ENCODE measurements around the gene MGAM2.

MGAM2 gene

GRCh38 chr7:142114207-142114606 lies 2.7 kb downstream of the MGAM2 start:
- Histone ChIP-seq H2AFZ (ENCODE audit: low read length) (no peak overlapping the region), H3K9ac (ENCODE audit: low read depth, low read length, poor library complexity) (no peak overlapping the region), H3K9me3 (replicated peaks in 1 of 2; ENCODE audit: control insufficient read depth in 2 of 2, insufficient read depth in 1 of 2, low read depth in 1 of 2, low read length in 2 of 2) (no peaks in the 10 kb centered on the region), H2BK120ac (ENCODE audit: low read depth, low read length) (no peak overlapping the region), H3K4me1 (ENCODE audit: control insufficient read depth in 2 of 2, insufficient read depth in 1 of 2, low read depth in 1 of 2, low read length in 2 of 2) (no peaks in the 10 kb centered on the region), H3K4me3 (ENCODE audit: low read length in 2 of 2) (no peak overlapping the region), H2BK15ac (ENCODE audit: low read length) (no peak overlapping the region), H3K23ac (ENCODE audit: low read depth, low read length, poor library complexity) (no peak overlapping the region), H2BK12ac (ENCODE audit: low read length) (no peak overlapping the region), H3K4me2 (ENCODE audit: insufficient read depth, low read length, poor library complexity, severe bottlenecking) (no peak overlapping the region), H2BK5ac (ENCODE audit: low read length) (no peak overlapping the region), H3K27ac (replicated peaks; ENCODE audit: low read length) (no peak overlapping the region), H2AK5ac (ENCODE audit: low read depth, low read length) (no peak overlapping the region), H3K79me1 (ENCODE audit: low read depth, low read length) (no peaks in the 10 kb centered on the region), H3K14ac (ENCODE audit: low read length) (no peak overlapping the region), H3K18ac (ENCODE audit: low read length) (no peak overlapping the region), H3K36me3 (replicated peaks in 1 of 2; ENCODE audit: control insufficient read depth in 2 of 2, insufficient read depth in 2 of 2, low read length in 2 of 2) (no peaks in the 10 kb centered on the region), H4K91ac (ENCODE audit: low read depth, low read length, poor library complexity) (no peak overlapping the region), H3K27me3 (ENCODE audit: control insufficient read depth in 3 of 3, insufficient read depth in 3 of 3, low read depth in 1 of 3, low read length in 3 of 3) (no peaks in the 10 kb centered on the region), H4K8ac (ENCODE audit: low read depth, low read length) (no peak overlapping the region), H3K4ac (ENCODE audit: low read length) (no peak overlapping the region)
- no CpG with 5 or more reads among the region's 3 CpGs for WGBS, 2 donors (ENCODE audit: extremely low coverage in 2 of 2, insufficient read length in 2 of 2, insufficient replicate concordance in 1 of 2)
- DNase-seq (ENCODE audit: low spot score): no peak

DNA sequence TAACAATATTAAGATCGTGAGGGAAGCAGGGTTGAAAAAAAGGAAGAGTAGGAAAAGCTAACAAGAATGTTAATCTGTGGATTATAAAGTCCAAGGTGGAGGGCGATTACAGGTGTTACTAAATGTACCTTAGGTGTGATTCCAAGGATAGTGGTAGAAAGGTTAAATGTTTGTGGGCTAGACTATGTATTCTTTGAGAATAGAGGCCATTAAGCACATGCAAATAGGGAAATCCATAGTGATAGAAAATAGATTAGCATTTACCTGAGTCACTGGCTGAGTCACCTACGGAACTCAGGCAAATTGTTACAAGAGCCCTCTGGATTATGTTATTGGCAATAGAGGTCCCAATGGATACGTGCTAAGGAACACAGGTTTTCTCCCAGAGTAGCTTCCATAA lies 9.0 kb downstream of the MGAM2 start:
- no peak overlapping the region for H3K4me3 ChIP-seq (ENCODE audit: low read length in 2 of 2)
- no peak overlapping the region for H3K14ac ChIP-seq (ENCODE audit: low read length)
- H4K91ac ChIP-seq (ENCODE audit: low read depth, low read length, poor library complexity): no peak overlapping the region
- no peak overlapping the region for H3K18ac ChIP-seq (ENCODE audit: low read length)
- H3K9me3 ChIP-seq (replicated peaks in 1 of 2; ENCODE audit: control insufficient read depth in 2 of 2, insufficient read depth in 1 of 2, low read depth in 1 of 2, low read length in 2 of 2): no peaks in the 10 kb centered on the region
- DNase-seq (ENCODE audit: low spot score): no peak
- no peak overlapping the region for H2AK5ac ChIP-seq (ENCODE audit: low read depth, low read length)
- H3K36me3 ChIP-seq (replicated peaks in 1 of 2; ENCODE audit: control insufficient read depth in 2 of 2, insufficient read depth in 2 of 2, low read length in 2 of 2): no peaks in the 10 kb centered on the region
- H3K4me1 ChIP-seq (ENCODE audit: control insufficient read depth in 2 of 2, insufficient read depth in 1 of 2, low read depth in 1 of 2, low read length in 2 of 2): no peaks in the 10 kb centered on the region
- WGBS, 2 donors (ENCODE audit: extremely low coverage in 2 of 2, insufficient read length in 2 of 2, insufficient replicate concordance in 1 of 2): no CpG with 5 or more reads among the region's 4 CpGs
- no peak overlapping the region for H2BK5ac ChIP-seq (ENCODE audit: low read length)
- no peak overlapping the region for H2BK12ac ChIP-seq (ENCODE audit: low read length)
- H3K27ac ChIP-seq (replicated peaks; ENCODE audit: low read length): no peak overlapping the region
- no peak overlapping the region for H4K8ac ChIP-seq (ENCODE audit: low read depth, low read length)
- H3K4ac ChIP-seq (ENCODE audit: low read length): no peak overlapping the region
- no peaks in the 10 kb centered on the region for H3K79me1 ChIP-seq (ENCODE audit: low read depth, low read length)
- no peak overlapping the region for H3K9ac ChIP-seq (ENCODE audit: low read depth, low read length, poor library complexity)
- no peaks in the 10 kb centered on the region for H3K27me3 ChIP-seq (ENCODE audit: control insufficient read depth in 3 of 3, insufficient read depth in 3 of 3, low read depth in 1 of 3, low read length in 3 of 3)
- H2BK120ac ChIP-seq (ENCODE audit: low read depth, low read length): no peak overlapping the region
- no peak overlapping the region for H3K23ac ChIP-seq (ENCODE audit: low read depth, low read length, poor library complexity)
- no peak overlapping the region for H2AFZ ChIP-seq (ENCODE audit: low read length)
- H2BK15ac ChIP-seq (ENCODE audit: low read length): no peak overlapping the region
- no peak overlapping the region for H3K4me2 ChIP-seq (ENCODE audit: insufficient read depth, low read length, poor library complexity, severe bottlenecking)

- no peak overlapping the region for H3K9ac ChIP-seq (ENCODE audit: low read depth, low read length, poor library complexity)
- H2BK15ac ChIP-seq (ENCODE audit: low read length): no peak overlapping the region
- no peak overlapping the region for H2AK5ac ChIP-seq (ENCODE audit: low read depth, low read length)
- WGBS, 2 donors (ENCODE audit: extremely low coverage in 2 of 2, insufficient read length in 2 of 2, insufficient replicate concordance in 1 of 2): no CpG with 5 or more reads among the region's 3 CpGs
- no peak overlapping the region for H4K91ac ChIP-seq (ENCODE audit: low read depth, low read length, poor library complexity)
- no peaks in the 10 kb centered on the region for H3K9me3 ChIP-seq (replicated peaks in 1 of 2; ENCODE audit: control insufficient read depth in 2 of 2, insufficient read depth in 1 of 2, low read depth in 1 of 2, low read length in 2 of 2)
- no peak overlapping the region for H3K27ac ChIP-seq (replicated peaks; ENCODE audit: low read length)
- no peaks in the 10 kb centered on the region for H3K79me1 ChIP-seq (ENCODE audit: low read depth, low read length)
- no peak overlapping the region for H3K14ac ChIP-seq (ENCODE audit: low read length)
- H2BK12ac ChIP-seq (ENCODE audit: low read length): no peak overlapping the region
- no peak overlapping the region for H2BK120ac ChIP-seq (ENCODE audit: low read depth, low read length)
- DNase-seq (ENCODE audit: low spot score): no peak
- no peak overlapping the region for H3K4me3 ChIP-seq (ENCODE audit: low read length in 2 of 2)
- no peaks in the 10 kb centered on the region for H3K4me1 ChIP-seq (ENCODE audit: control insufficient read depth in 2 of 2, insufficient read depth in 1 of 2, low read depth in 1 of 2, low read length in 2 of 2)
- H3K36me3 ChIP-seq (replicated peaks in 1 of 2; ENCODE audit: control insufficient read depth in 2 of 2, insufficient read depth in 2 of 2, low read length in 2 of 2): no peaks in the 10 kb centered on the region
- H3K18ac ChIP-seq (ENCODE audit: low read length): no peak overlapping the region
- H2AFZ ChIP-seq (ENCODE audit: low read length): no peak overlapping the region
- H3K27me3 ChIP-seq (ENCODE audit: control insufficient read depth in 3 of 3, insufficient read depth in 3 of 3, low read depth in 1 of 3, low read length in 3 of 3): no peaks in the 10 kb centered on the region
- no peak overlapping the region for H2BK5ac ChIP-seq (ENCODE audit: low read length)
- no peak overlapping the region for H3K4me2 ChIP-seq (ENCODE audit: insufficient read depth, low read length, poor library complexity, severe bottlenecking)
- H3K4ac ChIP-seq (ENCODE audit: low read length): no peak overlapping the region
- no peak overlapping the region for H4K8ac ChIP-seq (ENCODE audit: low read depth, low read length)
- no peak overlapping the region for H3K23ac ChIP-seq (ENCODE audit: low read depth, low read length, poor library complexity)
These were observed 11.7 kb downstream of the MGAM2 start for GRCh38 chr7:142123184-142123583.

GRCh38 chr7:142125256-142125955 lies 13.9 kb downstream of the MGAM2 start:
- H2AK5ac ChIP-seq (ENCODE audit: low read depth, low read length): no peak overlapping the region
- H2AFZ ChIP-seq (ENCODE audit: low read length): no peak overlapping the region
- no peak overlapping the region for H2BK12ac ChIP-seq (ENCODE audit: low read length)
- H3K23ac ChIP-seq (ENCODE audit: low read depth, low read length, poor library complexity): no peak overlapping the region
- no peak for DNase-seq (ENCODE audit: low spot score)
- H3K79me1 ChIP-seq (ENCODE audit: low read depth, low read length): no peaks in the 10 kb centered on the region
- no peak overlapping the region for H3K4ac ChIP-seq (ENCODE audit: low read length)
- no peak overlapping the region for H3K27ac ChIP-seq (replicated peaks; ENCODE audit: low read length)
- no peak overlapping the region for H3K18ac ChIP-seq (ENCODE audit: low read length)
- no peaks in the 10 kb centered on the region for H3K36me3 ChIP-seq (replicated peaks in 1 of 2; ENCODE audit: control insufficient read depth in 2 of 2, insufficient read depth in 2 of 2, low read length in 2 of 2)
- no CpG with 5 or more reads among the region's 1 CpG for WGBS, 2 donors (ENCODE audit: extremely low coverage in 2 of 2, insufficient read length in 2 of 2, insufficient replicate concordance in 1 of 2)
- H3K9me3 ChIP-seq (replicated peaks in 1 of 2; ENCODE audit: control insufficient read depth in 2 of 2, insufficient read depth in 1 of 2, low read depth in 1 of 2, low read length in 2 of 2): no peaks in the 10 kb centered on the region
- H4K8ac ChIP-seq (ENCODE audit: low read depth, low read length): no peak overlapping the region
- no peak overlapping the region for H4K91ac ChIP-seq (ENCODE audit: low read depth, low read length, poor library complexity)
- H3K14ac ChIP-seq (ENCODE audit: low read length): no peak overlapping the region
- H2BK15ac ChIP-seq (ENCODE audit: low read length): no peak overlapping the region
- H3K27me3 ChIP-seq (ENCODE audit: control insufficient read depth in 3 of 3, insufficient read depth in 3 of 3, low read depth in 1 of 3, low read length in 3 of 3): no peaks in the 10 kb centered on the region
- H3K4me3 ChIP-seq (ENCODE audit: low read length in 2 of 2): no peak overlapping the region
- no peak overlapping the region for H2BK5ac ChIP-seq (ENCODE audit: low read length)
- H2BK120ac ChIP-seq (ENCODE audit: low read depth, low read length): no peak overlapping the region
- no peak overlapping the region for H3K9ac ChIP-seq (ENCODE audit: low read depth, low read length, poor library complexity)
- no peaks in the 10 kb centered on the region for H3K4me1 ChIP-seq (ENCODE audit: control insufficient read depth in 2 of 2, insufficient read depth in 1 of 2, low read depth in 1 of 2, low read length in 2 of 2)
- no peak overlapping the region for H3K4me2 ChIP-seq (ENCODE audit: insufficient read depth, low read length, poor library complexity, severe bottlenecking)

Measured in neuronal stem cell (in vitro differentiated cells).